CD4-positive, alpha-beta T cell treated with Interleukin-17A for 4 hours (primary cell): ENCODE data around the gene SUCLG1.

Experiments
- DNase-seq: peaks from one replicate; pipeline ENCODE4 v3.0.0-alpha.2; 2020; ENCODE audit warnings: mixed read lengths

Gene SUCLG1

GRCh38 chr2:84460670-84461069 lies 1.6 kb upstream of the SUCLG1 start:
- DNase-seq: no peak

- DNase-seq: no peak
Observed at GRCh38 chr2:84459944-84460429, 907 bp upstream of the SUCLG1 start.

DNA sequence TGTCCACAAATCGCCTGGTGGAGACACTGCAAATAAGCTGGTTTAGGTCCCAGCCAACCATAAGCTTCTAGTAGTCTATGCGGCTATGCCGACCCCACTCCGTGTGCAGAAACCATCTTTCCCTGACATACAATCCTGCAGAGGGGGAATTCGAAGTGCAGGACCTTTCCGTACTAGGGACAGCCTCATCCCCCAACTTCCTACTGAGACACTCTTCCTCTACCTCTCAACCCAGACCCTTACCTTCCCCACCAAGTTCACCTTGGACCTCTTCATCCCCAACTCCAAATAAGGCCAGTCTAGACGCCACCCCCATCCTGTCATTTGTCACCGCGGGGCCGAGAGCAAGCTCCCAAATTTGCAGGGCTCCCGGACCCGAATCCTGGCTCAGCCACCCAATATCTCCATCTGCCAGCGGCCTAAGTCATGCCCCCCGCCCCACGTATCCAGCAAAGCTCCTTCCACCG lies 496 bp downstream of the SUCLG1 start:
- peak; percentile 29 for DNase-seq

- no peak for DNase-seq
Observed at GRCh38 chr2:84457686-84458085, 1.4 kb downstream of the SUCLG1 start.

- no peak for DNase-seq
Observed at GRCh38 chr2:84456156-84456555, 2.9 kb downstream of the SUCLG1 start.

DNA sequence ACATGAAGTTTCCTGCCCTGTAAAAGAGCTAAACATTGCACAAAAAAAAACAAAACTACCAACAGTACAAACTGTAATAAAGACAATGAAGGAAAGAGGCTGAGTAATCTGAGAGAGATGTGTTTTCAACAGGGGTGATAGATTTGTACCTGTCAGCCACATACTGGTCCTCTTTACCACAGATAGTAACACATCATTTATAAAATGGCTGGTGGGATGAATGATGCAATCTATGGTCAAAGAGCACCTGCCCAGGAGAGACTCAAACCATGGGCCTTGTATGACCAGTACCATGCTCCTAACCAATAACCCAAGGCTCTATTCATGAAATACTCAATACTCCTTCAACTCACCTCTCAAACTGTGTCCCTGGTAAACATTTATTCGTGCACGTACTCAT lies 4.5 kb downstream of the SUCLG1 start:
- DNase-seq: no peak

DNA sequence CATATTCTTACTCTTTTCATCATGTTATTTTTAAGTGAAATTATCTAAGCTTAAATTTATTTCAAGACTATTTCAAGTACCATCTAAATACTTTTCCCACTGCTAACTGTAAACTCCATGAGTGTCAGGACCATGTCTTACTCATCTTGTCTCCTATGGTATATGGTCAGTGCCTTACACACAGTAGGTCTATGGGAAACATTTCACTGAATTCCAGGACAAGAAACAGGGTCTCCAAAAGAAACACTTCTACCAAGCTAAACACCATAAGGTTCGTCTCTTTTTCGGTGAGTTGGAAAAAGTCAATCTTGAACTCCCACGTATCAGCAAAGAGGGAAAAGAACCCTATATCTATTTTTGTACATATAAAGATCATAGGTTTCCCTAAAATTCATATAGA lies 6.5 kb downstream of the SUCLG1 start:
- DNase-seq: no peak

DNA sequence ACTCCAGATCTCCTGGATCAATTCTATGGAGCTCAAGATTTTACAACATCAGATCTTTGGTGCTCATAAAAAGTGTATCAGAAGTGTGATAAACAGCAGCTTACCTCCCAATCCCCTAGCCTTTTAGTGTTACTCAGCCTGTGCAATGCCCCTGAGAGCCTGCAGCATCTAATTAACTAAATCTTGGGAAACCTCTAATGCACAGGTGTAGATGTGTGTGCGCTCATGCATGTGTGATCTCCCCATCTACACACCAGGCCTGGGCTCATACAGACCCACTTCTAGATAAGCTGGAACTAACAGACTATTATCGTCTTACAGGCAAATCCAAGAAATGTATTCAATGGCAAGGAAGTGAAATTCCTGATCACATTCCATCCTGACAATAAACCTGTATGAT lies 7.5 kb downstream of the SUCLG1 start:
- DNase-seq: no peak

GRCh38 chr2:84450288-84451227 lies 8.5 kb downstream of the SUCLG1 start:
- DNase-seq: no peak

GRCh38 chr2:84449711-84450110 lies 9.4 kb downstream of the SUCLG1 start:
- no peak for DNase-seq

DNA sequence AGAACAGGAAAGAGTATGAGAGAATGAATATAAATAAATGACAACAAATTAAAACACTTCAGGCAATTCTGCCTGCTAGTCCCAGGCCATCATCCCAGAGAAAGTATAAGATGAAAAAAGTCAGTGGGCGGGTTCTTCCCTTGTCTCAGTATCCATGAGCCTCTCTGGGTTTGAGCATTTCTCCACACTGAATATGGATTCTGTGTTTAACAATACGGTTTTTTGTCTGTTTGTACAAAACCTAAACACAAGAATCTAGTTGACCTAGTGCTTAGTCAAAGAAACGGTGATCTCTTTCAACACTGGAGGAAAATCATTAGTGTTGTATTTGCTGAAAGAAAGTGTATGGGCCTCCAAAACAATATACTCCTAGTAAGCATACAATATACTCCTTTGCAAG lies 10.0 kb downstream of the SUCLG1 start:
- no peak for DNase-seq

DNA sequence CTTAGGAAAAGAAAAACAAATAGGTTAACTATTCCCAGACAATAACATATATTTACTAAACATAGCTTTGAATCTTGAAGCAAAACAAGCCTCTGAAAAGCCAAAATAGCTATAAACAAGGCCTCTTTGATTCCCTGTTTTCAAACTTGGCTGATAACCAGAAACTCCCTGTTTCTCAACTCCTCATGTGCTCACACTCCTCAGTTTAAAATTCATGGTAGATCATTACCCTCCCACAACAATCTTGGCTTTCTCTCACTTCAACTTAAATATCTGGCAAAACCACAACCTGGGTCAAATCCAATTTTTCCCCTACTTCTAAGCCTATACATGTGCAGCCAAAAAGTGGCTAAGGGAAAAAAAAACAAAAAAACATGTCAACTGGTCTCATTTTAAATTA lies 15.6 kb downstream of the SUCLG1 start:
- DNase-seq: no peak

- DNase-seq: no peak
Observed at GRCh38 chr2:84442888-84443287, 16.2 kb downstream of the SUCLG1 start.

- no peak for DNase-seq
Observed at GRCh38 chr2:84441505-84441904, 17.6 kb downstream of the SUCLG1 start.

- no peak for DNase-seq
Observed at GRCh38 chr2:84441036-84441435, 18.0 kb downstream of the SUCLG1 start.

DNA sequence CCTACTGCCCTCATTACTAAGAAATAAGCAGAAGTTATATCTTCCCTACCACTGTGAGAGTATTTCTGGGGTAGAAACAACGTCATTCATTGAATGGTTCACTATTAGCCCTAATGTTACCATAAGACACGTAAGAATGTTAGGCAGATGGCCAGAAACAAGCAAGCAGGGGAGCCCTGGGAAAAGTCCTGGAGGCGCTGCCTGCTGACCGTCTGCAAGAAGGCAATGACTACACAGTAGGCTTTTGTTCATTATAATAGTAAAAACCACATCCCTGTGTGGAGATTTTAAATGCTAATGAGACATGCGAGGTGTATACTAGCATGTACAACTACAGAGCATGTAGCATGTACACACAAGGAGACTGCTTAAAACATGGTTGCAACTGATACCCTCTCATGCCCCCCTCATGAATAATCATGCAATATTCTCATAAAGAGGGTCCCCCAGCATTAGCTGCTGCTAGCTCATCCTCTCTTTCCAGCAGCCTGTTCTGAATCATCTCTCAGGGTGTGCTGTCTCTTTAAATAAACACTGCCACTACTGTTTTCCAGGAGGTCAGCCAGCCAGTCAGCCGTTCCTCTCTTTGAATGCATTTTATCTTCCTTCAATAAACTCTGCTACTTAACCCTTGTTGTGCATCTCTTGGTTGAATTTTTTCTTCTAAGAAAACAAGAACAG lies 23.6 kb downstream of the SUCLG1 start:
- DNase-seq: no peak

GRCh38 chr2:84429328-84429727 lies 29.8 kb downstream of the SUCLG1 start:
- DNase-seq: no peak

GRCh38 chr2:84427235-84428138 lies 31.6 kb downstream of the SUCLG1 start:
- no peak for DNase-seq

GRCh38 chr2:84425310-84425709 lies 33.8 kb downstream of the SUCLG1 start:
- no peak for DNase-seq

GRCh38 chr2:84424152-84424551 lies 34.9 kb downstream of the SUCLG1 start:
- no peak for DNase-seq

- DNase-seq: no peak
Observed at GRCh38 chr2:84421791-84422190, 37.3 kb downstream of the SUCLG1 start.

- no peak for DNase-seq
Observed at GRCh38 chr2:84421197-84421596, 37.9 kb downstream of the SUCLG1 start.
